Adrenal gland (tissue), 12 donors: Measurements from ENCODE around the gene KIF9. TPM values are rescaled to one million over a fixed set of nuclear protein-coding genes. Genes with fewer than 3 reads are reported as not detected.
A peak's percentile ranks its signal among the peaks of the same experiment; 100 is the strongest.

Source experiments
- DNase-seq, 7 donors: peaks; one replicate each; pipeline ENCODE4 v3.0.0-alpha.2; 2019 to 2020
- H3K27ac ChIP-seq, 5 donors: fragments of 200-600 bp; sonication (generic) in 4 of 5; 1 replicate in 3 of 5; 2 replicates in 2 of 5; pipeline versions ENCODE4 v1.5.1 to v1.8.0; 2016 to 2020; ENCODE audit warnings: mild to moderate bottlenecking in 1 of 5
- H3K27me3 ChIP-seq: fragments of 200-600 bp; 2 replicates; pipeline ENCODE4 v1.8.0; 2021
- H3K36me3 ChIP-seq, 2 donors: fragments of 200-600 bp; replicated peaks in 1 of 2; 1 replicate in 1 of 2; 2 replicates in 1 of 2; pipeline versions ENCODE4 v1.5.1 to v1.8.0; 2018 to 2022
- H3K4me1 ChIP-seq, 2 donors: fragments of 200-600 bp; replicated peaks in 1 of 2; 1 replicate in 1 of 2; 2 replicates in 1 of 2; pipeline versions ENCODE4 v1.5.1 to v1.8.0; 2018 to 2021
- H3K4me3 ChIP-seq, 4 donors: fragments of 200-600 bp; sonication (generic) in 3 of 4; one replicate each; pipeline ENCODE4 v1.5.1; 2016 to 2018
- H3K9me3 ChIP-seq, 3 donors: fragments of 200-600 bp; sonication (generic) in 1 of 3; replicated peaks in 1 of 3; 1 replicate in 2 of 3; 2 replicates in 1 of 3; pipeline versions ENCODE4 v1.5.1 to v1.8.0; 2016 to 2021
- CTCF ChIP-seq, 6 experiments: fragments of 450-650 bp in 4 of 6; fragments of 200-600 bp in 2 of 6; sonication (generic) in 1 of 6; IDR thresholded peaks; 1 replicate in 5 of 6; 2 replicates in 1 of 6; pipeline versions ENCODE4 v1.5.1 to v1.8.0; 2016 to 2021; ENCODE audit warnings: antibody characterized with exemption in 6 of 6, mild to moderate bottlenecking in 2 of 6, moderate library complexity in 1 of 6
- POLR2A ChIP-seq, 2 donors: fragments of 450-650 bp; IDR thresholded peaks; one replicate each; pipeline ENCODE4 v1.6.1; 2017; ENCODE audit warnings: antibody characterized with exemption in 2 of 2, mild to moderate bottlenecking in 2 of 2, moderate library complexity in 1 of 2
- WGBS, 4 donors: extraction: QIAGEN DNeasy Blood & Tissue Kit in 2 of 4; methylation state at CpG; one replicate each; pipeline versions ENCODE4 v1.1.5 to v1.1.7; 2013 to 2017; 5-methylcytosine and 5-hydroxymethylcytosine counted together
- intact Hi-C, 2 donors: fragments of 100-400 bp; cut with DNase I; formaldehyde crosslinking; loops; one replicate each; pipeline versions ENCODE4 v1.14.1 to v1.15.0; 2022 to 2023
- polyA plus RNA-seq, 3 donors: library from polyadenylated mRNA; stranded (reverse); fragments of 200-250 nt in 2 of 3; fragments of 350-450 nt in 1 of 3; fragmentation: Illumina TruSeq in 1 of 3; extraction: RNeasy Lipid Tissue Mini Kit (QIAGEN cat#74804) in 1 of 3; gene quantifications; one replicate each; pipeline ENCODE4 v1.2.3, GENCODE V29; 2013 to 2014
- total RNA-seq, 9 donors: library from RNA; depleted of rRNA in 4 of 9; stranded (reverse); fragments of >200 nt in 4 of 9; fragments of 120-200 nt in 1 of 9; fragmentation: NEBNext Ultra II Directional in 1 of 9; extraction: Animal tissue kit (Norgen Biotek cat#: 25700) in 1 of 9; gene quantifications; one replicate each; pipeline versions ENCODE4 v1.1.0 to v1.2.4, GENCODE V29; 2013 to 2023
- donor health status: healthy with polysubstance abuse.
- donor health status: Bipolar disorder and iron deficiency.
- donor health status: DM: yes; HTN: yes; CAD: no.
- donor health status: DM: no; HTN: no; CAD: no.
- donor health status: DM: no; HTN: no; CAD: no.
- donor health status: DM: yes; HTN: yes; CAD: no.

KIF9 gene
- total and polyA plus RNA-seq, 12 donors = 1.1 to 12.8 (median 5.5) TPM

- H3K4me1 ChIP-seq = peaks cover 15 to 46% of the 10 kb centered on the region in 2 donors
- no peaks in the 10 kb centered on the region for H3K27me3 ChIP-seq
- peak overlapping the region in 4 of 5 donors; percentile 90 to 99 (median 91) for H3K27ac ChIP-seq
- intact Hi-C loops = loop anchor here in 1 of 2 donors (5.0 kb wide), 1 partner anchor 34 kb away; no protein-coding TSS in a partner anchor
- no peaks in the 10 kb centered on the region for H3K9me3 ChIP-seq
- DNase-seq = peak in 4 of 7 donors; percentile 12 to 58 (median 26)
- peak overlapping the region; percentile 63 to 87 (median 76) for H3K4me3 ChIP-seq
- 27 to 46% (median 33%) methylated on average over 8 to 12 of the region's 12 CpGs for WGBS, 4 donors
- peaks cover 0 to 12% of the 10 kb centered on the region in 2 donors for H3K36me3 ChIP-seq
- TF ChIP-seq POLR2A (IDR thresholded peaks at IDR 0.05) = no peak
- no peak for TF ChIP-seq CTCF (IDR thresholded peaks at IDR 0.05)
Observed at GRCh38 chr3:47283591-47284364, 1.2 kb upstream of the KIF9 start.

GRCh38 chr3:47283193-47283537, 566 bp upstream of the KIF9 start:
- Histone ChIP-seq H3K27ac (peak overlapping the region; percentile 86 to 99 (median 91)), H3K9me3 (no peaks in the 10 kb centered on the region), H3K4me3 (peak overlapping the region; percentile 63 to 87 (median 76)), H3K36me3 (peaks cover 0 to 11% of the 10 kb centered on the region in 2 donors), H3K27me3 (no peaks in the 10 kb centered on the region), H3K4me1 (peaks cover 13 to 40% of the 10 kb centered on the region in 2 donors)
- TF ChIP-seq CTCF (IDR thresholded peaks at IDR 0.05) = no peak
- no peak for TF ChIP-seq POLR2A (IDR thresholded peaks at IDR 0.05)
- WGBS, 4 donors = 0 to 1% (median 1%) methylated on average over 10 of the region's 10 CpGs
- DNase-seq = peak in 4 of 7 donors; percentile 25 to 60 (median 42)
- intact Hi-C loops = loop anchor here in 1 of 2 donors (5.0 kb wide), 1 partner anchor 34 kb away; no protein-coding TSS in a partner anchor

DNA sequence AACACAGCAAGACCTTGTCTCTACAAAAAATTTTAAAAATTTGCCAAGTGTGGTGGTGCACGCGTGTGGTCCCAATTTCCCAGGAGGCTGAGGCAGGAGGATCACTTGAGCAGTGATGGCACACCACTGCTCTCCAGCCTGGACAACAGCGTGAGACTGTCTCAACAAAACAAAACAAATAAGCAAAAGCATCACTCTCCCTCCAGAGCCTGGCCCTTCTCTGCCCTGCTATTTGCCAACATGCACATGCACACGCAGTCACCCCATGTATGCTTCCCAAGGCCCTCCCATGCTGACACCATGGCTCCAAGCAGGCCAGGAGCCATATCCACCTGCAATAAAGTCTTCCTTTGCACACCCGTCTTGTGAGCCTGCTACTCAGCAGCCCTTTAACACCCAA, 2.1 kb downstream of the KIF9 start:
- TF ChIP-seq CTCF (IDR thresholded peaks at IDR 0.05) (no peak), POLR2A (IDR thresholded peaks at IDR 0.05) (no peak)
- Histone ChIP-seq H3K4me3 (no peak overlapping the region), H3K9me3 (no peaks in the 10 kb centered on the region), H3K27me3 (no peaks in the 10 kb centered on the region), H3K4me1 (peaks cover 13 to 26% of the 10 kb centered on the region in 2 donors), H3K36me3 (no peaks in the 10 kb centered on the region), H3K27ac (no peak overlapping the region)
- intact Hi-C loops = loop anchor here in 1 of 2 donors (5.0 kb wide), 1 partner anchor 37 kb away; no protein-coding TSS in a partner anchor
- 87 to 93% (median 92%) methylated on average over 5 of the region's 5 CpGs for WGBS, 4 donors
- DNase-seq = no peak

GRCh38 chr3:47276558-47276957, 6.0 kb downstream of the KIF9 start:
- 51 to 72% (median 69%) methylated on average over 4 of the region's 4 CpGs for WGBS, 4 donors
- Histone ChIP-seq H3K4me1 (peaks cover under 1% of the 10 kb centered on the region in 2 donors), H3K36me3 (no peaks in the 10 kb centered on the region), H3K4me3 (no peak overlapping the region), H3K9me3 (no peaks in the 10 kb centered on the region), H3K27me3 (no peaks in the 10 kb centered on the region), H3K27ac (no peak overlapping the region)
- intact Hi-C loops = no loop called here
- DNase-seq = peak in 1 of 7 donors; percentile 14
- TF ChIP-seq CTCF (IDR thresholded peaks at IDR 0.05) (peak in 1 of 6 experiments; percentile 12), POLR2A (IDR thresholded peaks at IDR 0.05) (no peak)
